GM18907 (cell line): ENCODE measurements around the gene PPP6R2.

ENCODE experiments used
- ATAC-seq: cut with Tn5 transposase; IDR thresholded peaks from one replicate; pipeline ENCODE4 v1.9.1; 2021; ENCODE audit warnings: mild to moderate bottlenecking, moderate library complexity; ENCODE audit not compliant: unreplicated experiment

Gene PPP6R2

DNA sequence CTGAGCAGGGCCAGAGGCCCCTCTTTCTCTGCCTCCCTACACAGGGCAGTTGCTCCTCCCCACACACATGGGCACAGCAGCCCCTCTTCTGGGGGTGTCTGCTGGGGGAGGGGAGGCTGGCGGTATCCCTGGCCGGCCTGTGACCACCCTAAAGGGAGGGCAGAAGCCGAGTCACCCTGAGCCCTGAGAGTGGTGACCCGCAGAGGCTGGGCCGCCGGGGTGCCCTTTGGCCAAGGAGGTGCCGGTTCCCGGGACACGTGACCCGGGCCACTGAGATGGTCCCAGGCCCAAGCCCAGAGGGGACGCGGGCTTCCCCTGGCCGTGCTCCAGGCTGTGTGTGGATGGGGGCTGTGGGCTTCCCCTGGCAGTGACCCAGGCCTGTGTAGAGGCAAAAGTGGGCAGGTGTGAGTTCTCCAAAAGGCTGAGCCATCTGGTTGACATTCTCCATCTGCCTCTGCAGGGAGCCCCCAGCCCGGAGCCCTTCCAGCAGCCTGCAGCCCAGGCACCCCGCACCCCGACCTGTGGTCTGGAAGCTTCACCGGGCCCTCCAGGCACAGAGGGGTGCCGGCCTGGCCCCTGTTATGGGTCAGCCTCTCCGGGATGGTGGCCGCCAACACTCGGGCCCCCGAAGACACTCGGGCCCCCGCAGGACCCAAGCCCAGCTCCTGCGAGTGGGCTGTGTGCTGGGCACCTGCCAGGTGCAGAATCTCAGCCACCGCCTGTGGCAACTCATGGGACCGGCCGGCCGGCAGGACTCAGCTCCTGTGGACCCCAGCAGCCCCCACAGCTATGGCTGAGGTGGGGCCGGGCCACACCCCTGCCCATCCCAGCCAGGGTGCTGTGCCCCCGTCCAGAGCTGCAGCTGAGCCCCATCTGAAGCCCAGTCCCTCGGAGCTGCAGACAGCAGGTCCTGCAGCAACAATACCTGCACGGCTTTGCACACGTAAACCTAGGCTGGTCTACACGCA is 139.3 kb downstream of the PPP6R2 start:
- no peak for ATAC-seq

DNA sequence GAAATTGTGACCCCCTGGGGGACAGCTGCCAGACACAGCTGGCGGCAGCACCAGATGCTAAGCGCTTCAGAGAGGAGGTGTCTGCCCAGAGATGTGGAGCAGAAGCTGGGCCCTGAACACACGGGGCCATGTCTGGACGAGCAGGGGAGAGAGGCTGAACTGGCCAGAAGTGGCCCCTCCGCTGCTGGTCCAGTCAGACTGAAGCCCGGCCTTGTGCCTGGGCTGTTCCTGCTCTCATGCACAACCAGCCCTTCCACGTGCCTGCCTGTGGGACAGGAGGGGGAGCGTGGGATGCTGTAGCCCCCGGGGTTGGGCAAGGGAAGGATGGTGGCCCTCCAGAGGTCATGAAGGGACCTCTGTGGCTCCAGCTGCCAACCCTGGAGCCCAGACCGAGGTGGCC is 140.0 kb downstream of the PPP6R2 start:
- ATAC-seq = no peak

DNA sequence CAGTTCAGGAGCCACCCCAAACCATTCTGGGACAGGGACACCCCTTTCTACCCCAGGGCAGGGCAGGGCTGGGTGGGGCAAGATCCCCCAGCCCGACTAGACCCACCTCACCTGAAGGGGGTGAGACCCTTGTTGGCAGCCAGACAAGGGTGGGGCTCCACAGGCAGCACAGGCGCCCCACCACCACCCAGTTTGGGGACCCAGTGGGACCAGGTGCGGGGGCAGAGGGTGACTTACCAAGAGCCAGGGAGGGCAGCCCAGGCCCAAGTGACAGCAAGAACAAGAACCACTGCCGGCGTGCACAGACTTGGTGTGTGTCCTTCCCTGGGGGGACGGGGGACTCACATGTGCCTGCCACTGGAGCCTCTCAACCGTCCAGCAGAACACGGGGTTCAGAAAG is 140.4 kb downstream of the PPP6R2 start:
- ATAC-seq = no peak

DNA sequence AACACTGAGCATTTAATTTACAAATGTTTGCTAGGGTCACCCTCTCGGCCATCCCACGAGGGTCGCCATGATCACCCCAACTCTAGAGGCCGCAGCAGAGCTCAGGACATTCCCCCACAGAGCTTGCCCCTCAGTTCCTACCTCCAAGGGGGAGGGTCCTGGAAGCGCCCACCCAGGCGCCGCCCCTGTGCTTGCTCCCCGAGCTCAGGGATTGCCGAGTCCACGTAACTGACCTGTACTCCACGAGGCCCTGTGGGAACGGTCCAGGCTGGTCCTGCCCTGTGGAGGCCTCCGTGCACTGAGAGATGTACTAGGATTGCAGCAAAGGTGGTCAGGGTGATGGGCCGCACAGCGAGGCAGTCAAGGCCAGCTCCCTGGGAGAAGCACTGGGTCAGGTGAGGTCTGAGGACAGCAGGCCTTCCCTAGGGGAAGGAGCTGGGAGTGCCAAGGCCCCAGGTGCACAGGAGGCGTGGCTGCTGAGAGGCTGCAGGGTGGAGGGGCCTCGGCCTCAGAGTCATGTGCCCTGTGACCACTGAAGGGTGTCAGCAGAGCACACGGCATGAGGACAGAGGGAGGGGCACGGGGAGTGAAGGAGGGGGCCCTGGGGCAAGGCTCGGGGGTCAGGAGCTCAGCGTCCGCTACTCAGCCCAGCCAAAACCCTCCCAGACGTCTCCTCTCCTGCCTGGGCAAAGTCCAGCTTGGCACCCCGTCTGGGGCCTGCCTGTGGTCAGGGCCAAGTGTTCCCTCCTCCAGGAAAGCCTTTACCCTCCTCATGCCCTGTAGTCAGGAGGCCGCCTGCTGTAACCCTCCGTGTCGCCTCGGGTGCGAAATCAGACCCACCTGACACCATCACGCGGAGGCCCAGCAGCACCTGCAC is 141.1 kb downstream of the PPP6R2 start:
- no peak for ATAC-seq

DNA sequence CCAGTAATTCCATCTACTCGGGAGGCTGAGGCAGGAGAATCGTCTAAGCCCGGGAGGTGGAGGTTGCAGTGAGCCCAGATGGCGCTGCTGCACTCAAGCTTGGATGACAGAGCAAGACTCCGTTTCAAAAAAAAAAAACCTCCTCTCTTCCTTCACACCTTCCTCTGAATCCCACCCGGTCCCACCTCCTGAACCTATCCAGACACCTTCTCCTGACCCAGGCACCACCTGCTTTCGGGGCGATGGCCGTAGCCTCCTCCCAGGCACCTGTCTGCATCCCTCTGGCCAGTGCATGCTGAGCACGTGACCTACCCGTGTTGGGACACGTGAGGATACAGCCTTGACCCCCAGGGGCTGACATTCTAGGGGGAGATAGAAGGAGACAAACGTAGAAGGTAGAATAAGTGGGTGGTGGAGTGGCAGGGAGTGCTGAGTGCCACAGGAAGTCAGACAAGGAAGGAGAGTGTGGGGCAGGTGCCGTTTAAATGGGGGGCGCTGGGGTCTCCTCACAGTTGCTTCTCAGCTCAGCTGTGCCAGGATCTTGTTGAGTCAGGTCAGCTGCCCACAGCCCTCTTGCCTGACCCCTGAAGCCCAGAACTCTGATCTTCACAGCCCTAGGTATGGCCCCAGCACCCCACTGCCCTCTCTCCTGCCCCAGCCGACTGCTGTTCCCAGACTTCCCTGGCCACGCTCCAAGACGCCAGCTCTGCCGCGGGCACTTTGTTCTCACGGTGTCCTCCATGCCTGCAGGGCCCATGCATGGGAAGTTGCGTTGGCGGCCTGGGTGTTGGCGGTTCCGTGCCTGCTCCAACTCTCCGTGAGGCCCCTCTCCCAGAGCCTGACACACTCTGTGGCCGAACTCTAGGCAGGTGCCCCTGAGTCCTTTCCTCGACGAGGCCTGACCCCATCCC is 142.3 kb downstream of the PPP6R2 start:
- ATAC-seq = no peak

DNA sequence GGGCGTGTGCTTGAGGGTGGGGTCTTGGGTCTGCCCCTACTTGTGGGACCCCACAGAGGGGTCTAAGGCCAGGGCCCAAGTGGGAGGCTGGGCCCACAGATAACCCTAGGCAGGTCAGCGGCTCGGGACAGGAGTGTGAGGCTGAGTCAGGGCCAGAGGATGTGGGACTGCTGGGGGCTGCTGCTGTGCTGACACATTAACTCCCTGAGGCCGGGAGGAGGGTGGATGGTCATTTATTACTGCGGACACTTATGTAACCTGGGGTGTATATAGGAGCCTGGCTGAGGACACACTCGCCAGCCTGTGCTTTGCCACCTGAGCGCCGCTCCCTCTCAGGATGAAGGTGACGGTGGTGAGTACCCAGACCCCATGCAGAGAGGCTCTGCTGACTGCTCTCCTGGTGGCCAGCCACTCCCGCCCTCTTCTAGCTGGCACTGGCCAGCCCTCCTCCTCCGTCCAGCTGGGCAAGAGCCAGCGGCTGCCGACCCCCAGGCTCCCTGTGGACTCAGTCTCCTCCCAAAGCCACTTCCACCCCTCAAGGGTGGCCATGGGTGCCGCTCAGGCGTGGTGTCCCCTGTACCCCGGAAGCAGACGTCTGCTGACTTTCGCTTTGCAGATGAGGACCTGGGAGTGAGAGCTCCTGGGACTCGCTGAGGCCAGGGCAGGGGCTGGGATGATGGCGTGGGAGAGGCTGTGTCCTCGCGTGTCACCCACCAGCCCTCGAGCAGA is 143.6 kb downstream of the PPP6R2 start, which contains the start of gene MIOX:
TSS of gene MIOX (plus strand) at position 299 of the 729 bp plus-strand sequence. CDS start at position 338, 39 bp downstream.
- no peak for ATAC-seq

DNA sequence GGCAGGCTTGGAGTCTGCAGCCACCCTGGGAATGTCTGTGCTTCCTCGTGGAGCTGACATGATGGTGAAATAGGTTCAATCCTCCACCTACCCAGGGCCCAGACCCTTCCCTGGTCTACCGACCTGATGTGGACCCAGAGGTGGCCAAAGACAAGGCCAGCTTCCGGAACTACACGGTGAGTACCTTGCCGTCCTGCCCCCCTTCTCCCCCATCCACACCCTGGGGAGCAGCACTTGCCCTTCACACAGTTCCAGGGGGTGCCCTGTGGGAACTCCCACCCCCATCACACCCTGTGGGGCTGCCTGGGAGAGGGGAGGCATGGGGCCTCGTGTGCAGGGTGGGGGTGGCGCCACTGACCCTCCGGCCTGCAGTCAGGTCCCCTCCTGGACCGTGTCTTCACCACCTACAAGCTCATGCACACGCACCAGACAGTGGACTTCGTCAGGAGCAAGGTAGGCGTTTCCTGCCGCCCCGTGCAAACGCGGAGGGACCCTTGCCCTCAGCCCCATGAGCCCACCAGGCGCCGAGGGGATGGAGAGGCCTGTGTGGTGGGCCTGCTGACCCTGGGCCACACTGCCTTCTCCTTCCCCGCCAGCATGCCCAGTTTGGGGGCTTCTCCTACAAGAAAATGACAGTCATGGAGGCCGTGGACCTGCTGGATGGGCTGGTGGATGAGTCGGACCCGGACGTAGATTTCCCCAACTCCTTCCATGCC is 144.3 kb downstream of the PPP6R2 start:
- no peak for ATAC-seq

DNA sequence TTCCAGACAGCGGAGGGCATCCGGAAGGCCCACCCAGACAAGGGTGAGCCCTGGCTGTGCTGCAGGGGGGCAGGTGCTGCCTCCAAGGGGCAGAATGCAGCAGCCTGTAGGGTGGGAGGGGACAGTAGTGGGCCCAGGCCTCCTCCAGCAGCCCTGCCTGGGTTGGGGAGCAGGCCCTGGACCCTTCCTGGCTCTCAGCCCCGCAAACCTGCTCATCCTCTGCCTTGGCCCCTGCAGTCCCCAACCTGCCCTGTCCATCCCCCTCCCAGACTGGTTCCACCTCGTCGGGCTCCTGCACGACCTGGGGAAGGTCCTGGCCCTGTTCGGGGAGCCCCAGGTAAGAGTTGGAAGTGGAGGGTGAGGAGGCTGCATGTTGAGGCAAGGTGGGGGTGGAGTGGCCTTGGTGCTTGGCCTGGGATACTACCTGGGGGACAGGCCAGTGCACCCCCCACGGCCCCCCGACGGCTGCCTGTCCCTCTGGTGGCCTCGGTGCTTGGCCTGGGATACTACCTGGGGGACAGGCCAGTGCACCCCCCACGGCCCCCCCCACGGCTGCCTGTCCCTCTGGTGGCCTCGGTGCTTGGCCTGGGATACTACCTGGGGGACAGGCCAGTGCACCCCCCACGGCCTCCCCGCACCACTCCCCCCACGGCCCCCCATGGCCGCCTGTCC is 145.0 kb downstream of the PPP6R2 start:
- ATAC-seq = no peak

DNA sequence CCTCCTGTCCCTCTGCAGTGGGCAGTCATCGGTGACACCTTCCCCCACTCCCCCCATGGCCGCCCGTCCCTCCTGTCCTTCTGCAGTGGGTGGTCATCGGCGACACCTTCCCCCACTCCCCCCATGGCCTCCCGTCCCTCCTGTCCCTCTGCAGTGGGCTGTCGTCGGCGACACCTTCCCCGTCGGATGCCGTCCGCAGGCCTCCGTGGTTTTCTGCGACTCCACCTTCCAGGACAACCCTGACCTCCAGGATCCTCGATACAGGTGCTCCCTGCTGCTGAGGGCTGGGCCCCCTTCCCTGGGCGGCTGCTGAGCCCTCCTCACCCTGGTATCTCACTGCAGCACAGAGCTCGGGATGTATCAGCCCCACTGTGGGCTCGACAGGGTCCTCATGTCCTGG is 145.8 kb downstream of the PPP6R2 start:
- ATAC-seq = no peak

DNA sequence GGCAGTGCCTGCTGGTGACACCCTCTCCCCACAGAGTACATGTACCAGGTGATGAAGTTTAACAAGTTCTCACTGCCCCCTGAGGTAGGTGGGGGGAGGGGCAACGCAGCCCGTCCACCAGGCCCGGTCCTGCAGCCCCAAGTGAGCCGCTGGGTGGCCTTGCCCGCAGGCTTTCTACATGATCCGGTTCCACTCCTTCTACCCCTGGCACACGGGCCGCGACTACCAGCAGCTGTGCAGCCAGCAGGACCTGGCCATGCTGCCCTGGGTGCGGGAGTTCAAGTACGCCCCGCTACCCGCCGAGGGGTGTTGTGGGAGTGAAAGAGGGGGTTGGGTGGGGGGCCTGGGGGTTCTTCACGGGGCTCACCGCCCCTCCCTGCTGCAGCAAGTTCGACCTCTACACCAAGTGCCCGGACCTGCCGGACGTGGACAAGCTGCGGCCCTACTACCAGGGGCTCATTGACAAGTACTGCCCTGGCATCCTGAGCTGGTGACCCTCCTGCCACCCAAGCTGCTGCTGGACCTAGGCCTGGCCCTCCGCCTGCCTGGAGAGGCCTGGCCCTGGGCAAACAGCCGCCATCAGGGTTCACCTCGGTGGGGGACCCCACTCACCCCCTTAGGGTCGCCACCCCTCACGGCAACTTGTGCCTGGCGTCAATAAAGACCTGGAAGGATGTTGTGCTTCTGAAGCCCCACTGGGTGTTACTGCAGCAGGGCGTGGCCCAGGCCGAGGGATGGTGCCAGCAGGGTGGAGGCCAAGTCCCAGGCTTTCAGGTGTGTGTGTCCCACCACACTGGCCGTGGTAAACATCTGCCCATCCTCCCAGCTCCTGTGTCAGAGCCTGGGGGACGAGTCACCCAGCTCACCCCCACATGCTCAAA is 146.5 kb downstream of the PPP6R2 start:
- ATAC-seq = no peak

DNA sequence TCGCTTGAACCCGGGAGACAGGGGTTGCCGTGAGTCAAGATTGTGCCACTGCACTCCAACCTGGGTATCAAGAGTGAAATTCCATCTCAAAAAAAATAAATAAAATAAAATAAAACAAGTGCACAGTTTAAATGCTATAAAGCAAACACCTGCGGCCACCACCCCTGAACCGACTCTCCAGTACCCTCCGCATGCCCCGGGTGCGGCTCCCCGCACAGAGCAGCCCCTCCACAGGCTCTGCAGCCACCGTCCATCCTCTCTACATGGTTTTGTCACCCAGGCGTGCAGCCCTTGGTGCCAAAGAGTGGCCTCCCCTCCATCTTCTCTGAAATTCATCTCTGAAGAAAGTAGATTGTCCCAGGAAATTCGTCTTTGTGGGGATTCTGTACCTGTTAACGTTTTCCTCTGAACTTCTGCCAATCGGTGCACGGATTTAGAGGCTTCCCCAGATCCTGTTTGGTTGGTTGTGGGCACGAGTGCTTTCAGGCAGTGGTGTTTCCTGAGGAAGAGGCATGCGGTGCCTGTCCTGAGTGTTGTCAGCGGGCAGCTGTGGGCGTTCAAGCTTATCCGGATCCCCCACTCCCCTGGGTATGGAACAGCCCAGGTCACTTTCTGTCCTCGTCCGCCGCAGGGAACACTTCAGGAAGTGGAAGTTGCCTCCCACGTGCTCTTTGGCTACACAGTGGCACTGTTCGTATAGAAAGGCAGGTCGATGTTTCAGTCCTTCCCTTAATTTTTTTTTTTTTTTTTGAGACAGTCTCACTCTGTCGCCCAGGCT is 147.6 kb downstream of the PPP6R2 start:
- ATAC-seq = no peak
